Liver (tissue), 9 donors: Measurements from ENCODE around the gene DEFB118. TPM values are rescaled to one million over a fixed set of nuclear protein-coding genes. Genes with fewer than 3 reads are reported as not detected.

ENCODE experiments used
- DNase-seq: peaks from one replicate; pipeline ENCODE4 v3.0.0-alpha.2; 2017; ENCODE audit warnings: low spot score
- H3K27ac ChIP-seq, 2 donors: one replicate each; pipeline ENCODE4 v1.7.0; 2013; ENCODE audit warnings: inconsistent platforms in 2 of 2, low read length in 2 of 2, control low read depth in 1 of 2, low read depth in 1 of 2, mild to moderate bottlenecking in 1 of 2
- H3K27me3 ChIP-seq, 4 donors: one replicate each; pipeline versions ENCODE4 v1.6.1 to v1.7.0; 2013; ENCODE audit warnings: low read length in 3 of 4, inconsistent platforms in 1 of 4, mild to moderate bottlenecking in 1 of 4, moderate library complexity in 1 of 4; ENCODE audit not compliant: control insufficient read depth in 4 of 4, insufficient read depth in 4 of 4
- H3K36me3 ChIP-seq, 4 donors: one replicate each; pipeline versions ENCODE4 v1.6.1 to v1.7.0; 2013; ENCODE audit warnings: low read length in 3 of 4, mild to moderate bottlenecking in 3 of 4, low read depth in 1 of 4, moderate library complexity in 1 of 4; ENCODE audit not compliant: control insufficient read depth in 4 of 4, insufficient read depth in 3 of 4
- H3K4me1 ChIP-seq, 4 donors: one replicate each; pipeline versions ENCODE4 v1.6.1 to v1.7.0; 2013; ENCODE audit warnings: low read length in 3 of 4, mild to moderate bottlenecking in 3 of 4, moderate library complexity in 1 of 4; ENCODE audit not compliant: control insufficient read depth in 4 of 4, insufficient read depth in 4 of 4
- H3K4me3 ChIP-seq, 3 donors: one replicate each; pipeline versions ENCODE4 v1.6.1 to v1.7.0; 2013; ENCODE audit warnings: low read length in 3 of 3, control low read depth in 1 of 3, low read depth in 1 of 3, mild to moderate bottlenecking in 1 of 3
- H3K9ac ChIP-seq, 2 donors: one replicate each; pipeline ENCODE4 v1.7.0; 2013; ENCODE audit warnings: low read length in 2 of 2, mild to moderate bottlenecking in 2 of 2, moderate library complexity in 2 of 2, control low read depth in 1 of 2, low read depth in 1 of 2
- H3K9me3 ChIP-seq, 4 donors: one replicate each; pipeline versions ENCODE4 v1.6.1 to v1.7.0; 2013; ENCODE audit warnings: low read length in 3 of 4; ENCODE audit not compliant: control insufficient read depth in 4 of 4
- EGR1 ChIP-seq, 2 donors: IDR thresholded peaks; 2 replicates each; pipeline ENCODE4 v1.6.1; 2016 to 2018; ENCODE audit warnings: antibody characterized with exemption in 2 of 2, low read depth in 2 of 2
- FOXA1 ChIP-seq: IDR thresholded peaks from 2 replicates; pipeline ENCODE4 v1.6.1; 2016; ENCODE audit warnings: antibody characterized with exemption
- FOXA2 ChIP-seq: IDR thresholded peaks from 2 replicates; pipeline ENCODE4 v1.6.1; 2016; ENCODE audit warnings: antibody characterized with exemption
- GABPA ChIP-seq, 2 donors: IDR thresholded peaks in 1 of 2; conservative IDR thresholded peaks in 1 of 2; 2 replicates each; pipeline ENCODE4 v1.6.1; 2016; ENCODE audit warnings: antibody characterized with exemption in 2 of 2, mild to moderate bottlenecking in 1 of 2, moderate library complexity in 1 of 2
- HNF4A ChIP-seq, 2 donors: conservative IDR thresholded peaks; 2 replicates each; pipeline ENCODE4 v1.6.1; 2016; ENCODE audit warnings: antibody characterized with exemption in 2 of 2, mild to moderate bottlenecking in 2 of 2
- HNF4G ChIP-seq: IDR thresholded peaks from 2 replicates; pipeline ENCODE4 v1.6.1; 2016; ENCODE audit warnings: antibody characterized with exemption
- JUND ChIP-seq, 2 donors: IDR thresholded peaks; 2 replicates each; pipeline ENCODE4 v1.6.1; 2016; ENCODE audit warnings: antibody characterized with exemption in 2 of 2
- NR2F2 ChIP-seq: IDR thresholded peaks from 2 replicates; pipeline ENCODE4 v1.6.1; 2016; ENCODE audit warnings: antibody characterized with exemption
- RAD21 ChIP-seq, 2 donors: IDR thresholded peaks; 2 replicates each; pipeline ENCODE4 v1.6.1; 2016; ENCODE audit warnings: antibody characterized with exemption in 2 of 2, mild to moderate bottlenecking in 2 of 2
- RXRA ChIP-seq, 2 donors: IDR thresholded peaks; 2 replicates each; pipeline ENCODE4 v1.6.1; 2017 to 2018; ENCODE audit warnings: antibody characterized with exemption in 2 of 2, mild to moderate bottlenecking in 1 of 2
- SP1 ChIP-seq: IDR thresholded peaks from 2 replicates; pipeline ENCODE4 v1.6.1; 2018; ENCODE audit warnings: antibody characterized with exemption, mild to moderate bottlenecking
- TAF1 ChIP-seq: conservative IDR thresholded peaks from 2 replicates; pipeline ENCODE4 v1.6.1; 2016; ENCODE audit warnings: antibody characterized with exemption, mild to moderate bottlenecking
- YY1 ChIP-seq: IDR thresholded peaks from 2 replicates; pipeline ENCODE4 v1.6.1; 2016; ENCODE audit warnings: antibody characterized with exemption, mild to moderate bottlenecking
- polyA plus RNA-seq, 2 donors: library from polyadenylated mRNA; stranded (reverse) in 1 of 2; unstranded in 1 of 2; fragments of 200-250 nt in 1 of 2; fragments of >200 nt in 1 of 2; fragmentation: Nextera tagmentation in 1 of 2; extraction: Ambion mirVana in 1 of 2; gene quantifications; one replicate each; pipeline versions ENCODE4 v1.2.1 to v1.2.3, GENCODE V29; 2013 to 2015
- total RNA-seq, 2 donors: library from RNA; depleted of rRNA; stranded (reverse); fragments of >200 nt; gene quantifications; one replicate each; pipeline ENCODE4 v1.2.3, GENCODE V29; 2014
- TF ChIP-seq, protein P1 (sequence below): IDR thresholded peaks from 2 replicates; pipeline ENCODE4 v1.6.1; 2016; ENCODE audit warnings: antibody characterized with exemption
- TF ChIP-seq, protein P2 (sequence below): fragments of 150-350 bp; IDR thresholded peaks from 2 replicates; pipeline ENCODE4 v1.5.1; 2017; ENCODE audit warnings: improper control_type of control experiment, low read depth, low read length; ENCODE audit not compliant: missing input control
- TF ChIP-seq, protein P3 (sequence below): IDR thresholded peaks from 2 replicates; pipeline ENCODE4 v1.6.1; 2016; ENCODE audit warnings: antibody characterized with exemption
- TF ChIP-seq, protein P4 (sequence below): IDR thresholded peaks from 2 replicates; pipeline ENCODE4 v1.6.1; 2016; ENCODE audit warnings: antibody characterized with exemption
- TF ChIP-seq, protein P5 (sequence below): IDR thresholded peaks from 2 replicates; pipeline ENCODE4 v1.6.1; 2016; ENCODE audit warnings: antibody characterized with exemption, mild to moderate bottlenecking
- donor health status: healthy.
- donor health status: healthy.
- donor health status: healthy.
- donor health status: healthy.
- donor health status: healthy.

The DEFB118 gene
- total and polyA plus RNA-seq, 4 donors, result not detected

DNA sequence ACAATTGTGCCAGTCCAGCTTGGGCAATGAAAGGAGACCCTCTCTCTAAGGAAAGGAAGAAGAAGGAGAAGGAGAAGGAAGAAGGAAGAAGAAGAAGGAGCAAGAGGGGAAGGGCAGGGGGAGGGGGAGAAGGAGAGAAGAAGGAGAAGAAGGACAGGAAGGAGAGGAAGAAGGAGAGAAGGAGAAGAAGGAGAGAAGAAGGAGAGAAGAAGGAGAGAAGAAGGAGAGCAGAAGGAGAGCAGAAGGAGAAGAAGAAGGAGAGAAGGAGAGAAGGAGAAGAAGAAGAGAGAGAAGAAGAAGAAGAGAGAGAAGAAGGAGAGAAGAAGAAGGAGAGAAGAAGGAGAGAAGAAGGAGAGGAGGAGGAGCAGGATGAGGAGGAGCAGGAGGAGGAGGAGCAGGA is 37.5 kb upstream of the DEFB118 start:
- TF ChIP-seq, protein P1, sequence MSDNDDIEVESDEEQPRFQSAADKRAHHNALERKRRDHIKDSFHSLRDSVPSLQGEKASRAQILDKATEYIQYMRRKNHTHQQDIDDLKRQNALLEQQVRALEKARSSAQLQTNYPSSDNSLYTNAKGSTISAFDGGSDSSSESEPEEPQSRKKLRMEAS, result no peak
- TF ChIP-seq FOXA1 (no peak), NR2F2 (no peak), HNF4A (conservative IDR thresholded peaks at IDR 0.05) (no peak), EGR1 (IDR thresholded peaks at IDR 0.05; ENCODE audit: low read depth in 2 of 2) (no peak), HNF4G (no peak), RXRA (IDR thresholded peaks at IDR 0.05) (no peak), RAD21 (IDR thresholded peaks at IDR 0.05) (no peak), TAF1 (no peak), SP1 (no peak), FOXA2 (no peak), GABPA (IDR thresholded peaks at IDR 0.05 in 1 of 2, conservative IDR thresholded peaks at IDR 0.05 in 1 of 2) (no peak), JUND (IDR thresholded peaks at IDR 0.05) (no peak), YY1 (no peak)
- TF ChIP-seq, protein P2, sequence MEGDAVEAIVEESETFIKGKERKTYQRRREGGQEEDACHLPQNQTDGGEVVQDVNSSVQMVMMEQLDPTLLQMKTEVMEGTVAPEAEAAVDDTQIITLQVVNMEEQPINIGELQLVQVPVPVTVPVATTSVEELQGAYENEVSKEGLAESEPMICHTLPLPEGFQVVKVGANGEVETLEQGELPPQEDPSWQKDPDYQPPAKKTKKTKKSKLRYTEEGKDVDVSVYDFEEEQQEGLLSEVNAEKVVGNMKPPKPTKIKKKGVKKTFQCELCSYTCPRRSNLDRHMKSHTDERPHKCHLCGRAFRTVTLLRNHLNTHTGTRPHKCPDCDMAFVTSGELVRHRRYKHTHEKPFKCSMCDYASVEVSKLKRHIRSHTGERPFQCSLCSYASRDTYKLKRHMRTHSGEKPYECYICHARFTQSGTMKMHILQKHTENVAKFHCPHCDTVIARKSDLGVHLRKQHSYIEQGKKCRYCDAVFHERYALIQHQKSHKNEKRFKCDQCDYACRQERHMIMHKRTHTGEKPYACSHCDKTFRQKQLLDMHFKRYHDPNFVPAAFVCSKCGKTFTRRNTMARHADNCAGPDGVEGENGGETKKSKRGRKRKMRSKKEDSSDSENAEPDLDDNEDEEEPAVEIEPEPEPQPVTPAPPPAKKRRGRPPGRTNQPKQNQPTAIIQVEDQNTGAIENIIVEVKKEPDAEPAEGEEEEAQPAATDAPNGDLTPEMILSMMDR, result no peak
- TF ChIP-seq, protein P3, sequence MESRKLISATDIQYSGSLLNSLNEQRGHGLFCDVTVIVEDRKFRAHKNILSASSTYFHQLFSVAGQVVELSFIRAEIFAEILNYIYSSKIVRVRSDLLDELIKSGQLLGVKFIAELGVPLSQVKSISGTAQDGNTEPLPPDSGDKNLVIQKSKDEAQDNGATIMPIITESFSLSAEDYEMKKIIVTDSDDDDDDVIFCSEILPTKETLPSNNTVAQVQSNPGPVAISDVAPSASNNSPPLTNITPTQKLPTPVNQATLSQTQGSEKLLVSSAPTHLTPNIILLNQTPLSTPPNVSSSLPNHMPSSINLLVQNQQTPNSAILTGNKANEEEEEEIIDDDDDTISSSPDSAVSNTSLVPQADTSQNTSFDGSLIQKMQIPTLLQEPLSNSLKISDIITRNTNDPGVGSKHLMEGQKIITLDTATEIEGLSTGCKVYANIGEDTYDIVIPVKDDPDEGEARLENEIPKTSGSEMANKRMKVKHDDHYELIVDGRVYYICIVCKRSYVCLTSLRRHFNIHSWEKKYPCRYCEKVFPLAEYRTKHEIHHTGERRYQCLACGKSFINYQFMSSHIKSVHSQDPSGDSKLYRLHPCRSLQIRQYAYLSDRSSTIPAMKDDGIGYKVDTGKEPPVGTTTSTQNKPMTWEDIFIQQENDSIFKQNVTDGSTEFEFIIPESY, result no peak
- TF ChIP-seq, protein P4, sequence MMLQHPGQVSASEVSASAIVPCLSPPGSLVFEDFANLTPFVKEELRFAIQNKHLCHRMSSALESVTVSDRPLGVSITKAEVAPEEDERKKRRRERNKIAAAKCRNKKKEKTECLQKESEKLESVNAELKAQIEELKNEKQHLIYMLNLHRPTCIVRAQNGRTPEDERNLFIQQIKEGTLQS, result no peak
- TF ChIP-seq, protein P5, sequence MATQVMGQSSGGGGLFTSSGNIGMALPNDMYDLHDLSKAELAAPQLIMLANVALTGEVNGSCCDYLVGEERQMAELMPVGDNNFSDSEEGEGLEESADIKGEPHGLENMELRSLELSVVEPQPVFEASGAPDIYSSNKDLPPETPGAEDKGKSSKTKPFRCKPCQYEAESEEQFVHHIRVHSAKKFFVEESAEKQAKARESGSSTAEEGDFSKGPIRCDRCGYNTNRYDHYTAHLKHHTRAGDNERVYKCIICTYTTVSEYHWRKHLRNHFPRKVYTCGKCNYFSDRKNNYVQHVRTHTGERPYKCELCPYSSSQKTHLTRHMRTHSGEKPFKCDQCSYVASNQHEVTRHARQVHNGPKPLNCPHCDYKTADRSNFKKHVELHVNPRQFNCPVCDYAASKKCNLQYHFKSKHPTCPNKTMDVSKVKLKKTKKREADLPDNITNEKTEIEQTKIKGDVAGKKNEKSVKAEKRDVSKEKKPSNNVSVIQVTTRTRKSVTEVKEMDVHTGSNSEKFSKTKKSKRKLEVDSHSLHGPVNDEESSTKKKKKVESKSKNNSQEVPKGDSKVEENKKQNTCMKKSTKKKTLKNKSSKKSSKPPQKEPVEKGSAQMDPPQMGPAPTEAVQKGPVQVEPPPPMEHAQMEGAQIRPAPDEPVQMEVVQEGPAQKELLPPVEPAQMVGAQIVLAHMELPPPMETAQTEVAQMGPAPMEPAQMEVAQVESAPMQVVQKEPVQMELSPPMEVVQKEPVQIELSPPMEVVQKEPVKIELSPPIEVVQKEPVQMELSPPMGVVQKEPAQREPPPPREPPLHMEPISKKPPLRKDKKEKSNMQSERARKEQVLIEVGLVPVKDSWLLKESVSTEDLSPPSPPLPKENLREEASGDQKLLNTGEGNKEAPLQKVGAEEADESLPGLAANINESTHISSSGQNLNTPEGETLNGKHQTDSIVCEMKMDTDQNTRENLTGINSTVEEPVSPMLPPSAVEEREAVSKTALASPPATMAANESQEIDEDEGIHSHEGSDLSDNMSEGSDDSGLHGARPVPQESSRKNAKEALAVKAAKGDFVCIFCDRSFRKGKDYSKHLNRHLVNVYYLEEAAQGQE, result no peak
- no peak overlapping the region for H3K9ac ChIP-seq
- no peaks in the 10 kb centered on the region for H3K4me1 ChIP-seq
- H3K27ac ChIP-seq, result no peak overlapping the region
- peaks cover 0 to 3% (median 0%) of the 10 kb centered on the region in 4 donors for H3K9me3 ChIP-seq
- no peaks in the 10 kb centered on the region for H3K36me3 ChIP-seq
- no peak overlapping the region for H3K4me3 ChIP-seq
- no peak for DNase-seq
- no peaks in the 10 kb centered on the region for H3K27me3 ChIP-seq
